Activated CD8-positive, alpha-beta T cell treated with anti-CD3 and anti-CD28 coated beads for 36 hours (primary cell): ENCODE data around the gene ADCK1. TPM values are rescaled to one million over a fixed set of nuclear protein-coding genes. Genes with fewer than 3 reads are reported as not detected.
"Not testable (repeated sequence)": the region's sequence is repeated elsewhere in the genome, so short reads cannot be mapped to it uniquely, and the experiment has no call there.

Experiments
- ATAC-seq: fragments of 200-7000 bp; cut with Tn5 transposase; one replicate; pipeline ENCODE4 v1.10.0; 2021; ENCODE audit warnings: mild to moderate bottlenecking, moderate library complexity
- CTCF ChIA-PET: fragments of 350-600 bp; sonication (Branson Sonifier 250); formaldehyde crosslinking; loops from one replicate; lab custom pipeline; 2021; ENCODE audit warnings: antibody characterized with exemption; lab: Charles Lee
- POLR2A ChIA-PET: fragments of 350-600 bp; sonication (Branson Sonifier 250); formaldehyde crosslinking; loops from one replicate; lab custom pipeline; 2021; ENCODE audit warnings: antibody characterized with exemption; lab: Charles Lee
- DNase-seq: peaks from one replicate; pipeline ENCODE4 v3.0.0-alpha.2; 2020
- H3K27ac Mint-ChIP-seq: one replicate; pipeline ENCODE4 v1.8.0; 2021; ENCODE audit warnings: mild to moderate bottlenecking, mixed read lengths
- H3K27me3 Mint-ChIP-seq: one replicate; pipeline ENCODE4 v1.8.0; 2021; ENCODE audit warnings: mixed read lengths
- H3K36me3 Mint-ChIP-seq: one replicate; pipeline ENCODE4 v1.8.0; 2021; ENCODE audit warnings: low read depth, mixed read lengths
- H3K4me1 Mint-ChIP-seq: one replicate; pipeline ENCODE4 v1.8.0; 2021; ENCODE audit warnings: low read depth, mixed read lengths
- H3K4me3 Mint-ChIP-seq: one replicate; pipeline ENCODE4 v1.8.0; 2021; ENCODE audit warnings: mild to moderate bottlenecking, moderate library complexity, mixed read lengths
- H3K9me3 Mint-ChIP-seq: one replicate; pipeline ENCODE4 v1.8.0; 2021; ENCODE audit warnings: mixed read lengths
- CTCF ChIP-seq: fragments of 200-600 bp; IDR thresholded peaks from one replicate; pipeline ENCODE4 v1.8.0; 2022; ENCODE audit warnings: antibody characterized with exemption, mild to moderate bottlenecking
- intact Hi-C: fragments of 100-400 bp; cut with micrococcal nuclease; formaldehyde crosslinking; loops from one replicate; pipeline ENCODE4 v1.10.0; 2022
- total RNA-seq, 2 experiments: library from RNA; stranded (reverse); gene quantifications; one replicate each; pipeline ENCODE4 v1.2.3, GENCODE V29; 2021

The ADCK1 gene
- total RNA-seq, 2 experiments from 2014 or later: 5.2 to 5.6 TPM

- intact Hi-C loops: no loop called here
- ATAC-seq (no peak), DNase-seq (no peak)
- H3K27ac Mint-ChIP-seq: no peak overlapping the region
- peaks cover 8% of the 10 kb centered on the region for H3K9me3 Mint-ChIP-seq
- ChIA-PET CTCF (interaction anchor here (1.4 kb wide), 1 partner anchor 21 kb away, joined by 3 read pairs; no protein-coding TSS in a partner anchor), POLR2A (no interaction called here)
- H3K27me3 Mint-ChIP-seq: no peaks in the 10 kb centered on the region
- H3K4me3 Mint-ChIP-seq: no peak overlapping the region
- H3K36me3 Mint-ChIP-seq: peaks cover 28% of the 10 kb centered on the region
- no peaks in the 10 kb centered on the region for H3K4me1 Mint-ChIP-seq
- no peak for TF ChIP-seq CTCF
These were observed 83.9 kb downstream of the ADCK1 start for GRCh38 chr14:77883847-77884238.

- Mint-ChIP-seq H3K27me3 (no peaks in the 10 kb centered on the region), H3K9me3 (peaks cover 14% of the 10 kb centered on the region), H3K4me3 (no peak overlapping the region), H3K27ac (no peak overlapping the region), H3K4me1 (no peaks in the 10 kb centered on the region), H3K36me3 (peaks cover 40% of the 10 kb centered on the region)
- ATAC-seq (no peak), DNase-seq (no peak)
- intact Hi-C loops: no loop called here
- POLR2A ChIA-PET: no interaction called here
- no peak for TF ChIP-seq CTCF
- CTCF ChIA-PET: no interaction called here
These were observed 85.5 kb downstream of the ADCK1 start for GRCh38 chr14:77885367-77885766.

GRCh38 chr14:77886010-77886409 is 86.1 kb downstream of the ADCK1 start:
- Mint-ChIP-seq H3K27me3 (no peaks in the 10 kb centered on the region), H3K4me3 (no peak overlapping the region), H3K4me1 (no peaks in the 10 kb centered on the region), H3K9me3 (peaks cover 14% of the 10 kb centered on the region), H3K36me3 (peaks cover 42% of the 10 kb centered on the region), H3K27ac (no peak overlapping the region)
- intact Hi-C loops: no loop called here
- no peak for DNase-seq
- ChIA-PET CTCF (interaction anchor here (1.9 kb wide), 1 partner anchor 24 kb away, joined by 7 read pairs; no protein-coding TSS in a partner anchor), POLR2A (no interaction called here)
- no peak for TF ChIP-seq CTCF
- no peak for ATAC-seq

- CTCF ChIA-PET, H3K4me1 Mint-ChIP-seq, H3K27ac Mint-ChIP-seq, H3K4me3 Mint-ChIP-seq, H3K27me3 Mint-ChIP-seq, POLR2A ChIA-PET, intact Hi-C loops, DNase-seq, ATAC-seq: not testable (repeated sequence)
- H3K36me3 Mint-ChIP-seq: peaks cover 45% of the 10 kb centered on the region
- H3K9me3 Mint-ChIP-seq: peaks cover 14% of the 10 kb centered on the region
These were observed 89.0 kb downstream of the ADCK1 start for GRCh38 chr14:77888903-77889302.

GRCh38 chr14:77889971-77890442 is 90.1 kb downstream of the ADCK1 start:
- TF ChIP-seq CTCF: no peak
- intact Hi-C loops: no loop called here
- CTCF ChIA-PET: no interaction called here
- Mint-ChIP-seq H3K27ac (no peak overlapping the region), H3K27me3 (no peaks in the 10 kb centered on the region), H3K4me1 (no peaks in the 10 kb centered on the region), H3K36me3 (peaks cover 45% of the 10 kb centered on the region), H3K4me3 (no peak overlapping the region), H3K9me3 (peaks cover 14% of the 10 kb centered on the region)
- DNase-seq: no peak
- no peak for ATAC-seq
- POLR2A ChIA-PET: no interaction called here

- H3K9me3 Mint-ChIP-seq: peaks cover 14% of the 10 kb centered on the region
- TF ChIP-seq CTCF: no peak
- no peak for DNase-seq
- CTCF ChIA-PET: no interaction called here
- no peak overlapping the region for H3K4me3 Mint-ChIP-seq
- intact Hi-C loops: no loop called here
- H3K36me3 Mint-ChIP-seq: peaks cover 42% of the 10 kb centered on the region
- no peaks in the 10 kb centered on the region for H3K27me3 Mint-ChIP-seq
- ATAC-seq: no peak
- H3K27ac Mint-ChIP-seq: no peak overlapping the region
- no peaks in the 10 kb centered on the region for H3K4me1 Mint-ChIP-seq
- POLR2A ChIA-PET: no interaction called here
These were observed 91.0 kb downstream of the ADCK1 start for GRCh38 chr14:77890873-77891272.
